KMS-11 (cell line): Measurements from ENCODE around the gene KRT79.

Experiments used
- H2AFZ ChIP-seq: fragments of 200-600 bp; sonication (generic); 2 replicates; pipeline ENCODE4 v1.6.1; 2016; ENCODE audit warnings: antibody characterized with exemption, mixed run types, low read depth
- H3K27ac ChIP-seq: fragments of 200-600 bp; sonication (generic); 2 replicates; pipeline ENCODE4 v1.6.1; 2016; ENCODE audit warnings: mild to moderate bottlenecking, mixed run types
- H3K27me3 ChIP-seq: fragments of 200-600 bp; sonication (generic); 2 replicates; pipeline ENCODE4 v1.6.1; 2017; ENCODE audit warnings: mild to moderate bottlenecking, low read depth, mixed run types, moderate library complexity; ENCODE audit not compliant: insufficient read depth
- H3K36me3 ChIP-seq: fragments of 200-600 bp; sonication (generic); 2 replicates; pipeline ENCODE4 v1.6.1; 2017; ENCODE audit warnings: mild to moderate bottlenecking, mixed run types; ENCODE audit not compliant: insufficient read depth
- H3K4me1 ChIP-seq: fragments of 200-600 bp; sonication (generic); 2 replicates; pipeline ENCODE4 v1.6.1; 2016; ENCODE audit warnings: mild to moderate bottlenecking, low read depth, mixed run types; ENCODE audit not compliant: poor library complexity, severe bottlenecking
- H3K4me2 ChIP-seq: fragments of 200-600 bp; sonication (generic); 2 replicates; pipeline ENCODE4 v1.7.0; 2016; ENCODE audit warnings: mild to moderate bottlenecking, mixed run types
- H3K4me3 ChIP-seq: fragments of 200-600 bp; sonication (generic); IDR thresholded peaks from 2 replicates; pipeline ENCODE4 v1.6.1; 2017; ENCODE audit warnings: low read depth, low read length, mixed read lengths; ENCODE audit not compliant: insufficient read depth
- H3K79me2 ChIP-seq: fragments of 200-600 bp; sonication (generic); 2 replicates; pipeline ENCODE4 v1.6.1; 2016; ENCODE audit warnings: low read depth, mixed run types; ENCODE audit not compliant: insufficient read depth
- H3K9ac ChIP-seq: fragments of 200-600 bp; sonication (generic); 2 replicates; pipeline ENCODE4 v1.6.1; 2016; ENCODE audit warnings: mild to moderate bottlenecking, mixed run types
- H4K20me1 ChIP-seq: fragments of 200-600 bp; sonication (generic); 2 replicates; pipeline ENCODE4 v1.6.1; 2016; ENCODE audit warnings: mild to moderate bottlenecking, mixed run types; ENCODE audit not compliant: insufficient read depth
- TF ChIP-seq, protein P1 (sequence below): fragments of 200-600 bp; sonication (generic); conservative IDR thresholded peaks from 2 replicates; pipeline ENCODE4 v1.6.1; 2017; ENCODE audit warnings: low read depth, mild to moderate bottlenecking, antibody characterized with exemption, low read length, moderate library complexity, mixed read lengths

The KRT79 gene

DNA sequence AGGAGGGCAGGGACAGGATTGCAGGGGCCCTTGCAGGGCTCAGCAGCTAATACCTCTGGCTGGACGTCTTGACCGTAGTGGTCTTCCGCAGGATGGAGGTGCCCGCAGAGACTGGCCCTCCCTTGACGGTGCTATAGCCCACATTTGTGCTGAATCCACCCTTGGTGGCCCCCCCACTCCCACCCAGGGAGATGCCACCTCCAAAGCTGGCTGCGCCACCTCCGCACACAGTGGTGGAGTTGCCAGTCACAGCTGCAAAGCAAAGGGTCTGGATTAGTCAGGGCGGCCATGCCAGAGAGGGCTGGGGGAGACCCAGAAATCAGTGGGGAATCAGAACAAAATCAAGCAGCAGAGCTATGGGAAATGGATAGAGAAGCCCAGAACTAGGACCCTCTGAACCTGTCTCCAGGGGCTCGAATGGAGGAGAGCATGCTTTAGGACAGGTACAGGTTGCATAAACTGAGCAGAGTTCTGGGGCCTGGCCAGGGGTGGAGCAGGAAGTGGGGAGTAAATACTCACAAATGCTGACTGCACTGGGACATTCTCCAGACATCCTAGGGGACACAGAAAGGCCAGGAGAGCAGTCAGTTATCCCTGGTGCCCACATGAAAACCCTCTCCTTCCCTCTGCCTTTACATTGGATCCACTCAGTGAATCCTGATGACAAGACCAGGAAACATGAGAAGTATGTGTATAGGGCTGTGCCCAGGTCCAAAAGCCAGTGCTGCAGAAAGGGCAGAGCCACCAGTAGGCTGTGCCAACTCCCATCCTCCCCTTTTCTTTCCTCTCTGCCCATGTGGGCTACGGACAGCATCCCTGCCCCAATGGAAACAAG is 12.1 kb downstream of the KRT79 start:
- H3K36me3 ChIP-seq: no peaks in the 10 kb centered on the region
- no peaks in the 10 kb centered on the region for H3K79me2 ChIP-seq
- peaks cover 52% of the 10 kb centered on the region for H3K27me3 ChIP-seq
- H2AFZ ChIP-seq: no peak overlapping the region
- TF ChIP-seq, protein P1, sequence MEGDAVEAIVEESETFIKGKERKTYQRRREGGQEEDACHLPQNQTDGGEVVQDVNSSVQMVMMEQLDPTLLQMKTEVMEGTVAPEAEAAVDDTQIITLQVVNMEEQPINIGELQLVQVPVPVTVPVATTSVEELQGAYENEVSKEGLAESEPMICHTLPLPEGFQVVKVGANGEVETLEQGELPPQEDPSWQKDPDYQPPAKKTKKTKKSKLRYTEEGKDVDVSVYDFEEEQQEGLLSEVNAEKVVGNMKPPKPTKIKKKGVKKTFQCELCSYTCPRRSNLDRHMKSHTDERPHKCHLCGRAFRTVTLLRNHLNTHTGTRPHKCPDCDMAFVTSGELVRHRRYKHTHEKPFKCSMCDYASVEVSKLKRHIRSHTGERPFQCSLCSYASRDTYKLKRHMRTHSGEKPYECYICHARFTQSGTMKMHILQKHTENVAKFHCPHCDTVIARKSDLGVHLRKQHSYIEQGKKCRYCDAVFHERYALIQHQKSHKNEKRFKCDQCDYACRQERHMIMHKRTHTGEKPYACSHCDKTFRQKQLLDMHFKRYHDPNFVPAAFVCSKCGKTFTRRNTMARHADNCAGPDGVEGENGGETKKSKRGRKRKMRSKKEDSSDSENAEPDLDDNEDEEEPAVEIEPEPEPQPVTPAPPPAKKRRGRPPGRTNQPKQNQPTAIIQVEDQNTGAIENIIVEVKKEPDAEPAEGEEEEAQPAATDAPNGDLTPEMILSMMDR: no peak
- H4K20me1 ChIP-seq: no peaks in the 10 kb centered on the region
- no peak overlapping the region for H3K27ac ChIP-seq
- no peak overlapping the region for H3K4me3 ChIP-seq
- H3K4me1 ChIP-seq: no peaks in the 10 kb centered on the region
- no peak overlapping the region for H3K4me2 ChIP-seq
- H3K9ac ChIP-seq: no peak overlapping the region

DNA sequence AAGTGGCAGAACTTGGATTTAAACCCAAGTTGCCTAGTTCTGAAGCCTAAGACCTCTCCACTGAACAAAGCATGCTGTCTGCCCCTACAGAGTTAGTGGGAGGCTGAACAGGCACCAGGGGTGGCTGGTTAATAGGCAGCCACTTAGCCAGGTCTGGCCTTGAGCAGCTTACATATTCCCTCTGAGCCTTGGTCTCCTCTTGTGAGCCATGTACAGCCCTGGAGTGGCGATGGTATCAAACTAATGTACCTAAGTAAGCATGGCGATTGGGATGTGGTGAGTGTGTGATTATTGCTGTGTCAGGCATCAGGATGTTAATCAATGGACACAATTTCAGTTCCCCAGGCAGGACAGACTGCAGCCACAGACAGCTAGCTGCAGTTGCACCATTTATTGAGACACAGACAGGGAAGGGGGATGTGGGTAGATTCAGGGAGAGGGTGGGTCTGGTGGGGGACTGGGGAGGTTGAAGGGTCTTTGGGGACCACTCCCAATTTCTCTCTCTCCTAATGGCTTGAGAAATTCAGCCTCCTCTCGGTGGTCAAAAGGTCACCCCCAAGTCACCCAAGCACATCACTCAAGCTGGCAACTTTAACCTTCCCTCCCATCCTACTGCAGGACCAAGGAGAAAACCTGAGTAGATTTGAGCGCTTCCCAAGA is 12.9 kb downstream of the KRT79 start:
- Histone ChIP-seq H2AFZ (no peak overlapping the region), H3K36me3 (no peaks in the 10 kb centered on the region), H3K9ac (no peak overlapping the region), H3K4me1 (no peaks in the 10 kb centered on the region), H4K20me1 (no peaks in the 10 kb centered on the region), H3K4me2 (no peak overlapping the region), H3K27ac (no peak overlapping the region), H3K4me3 (no peak overlapping the region), H3K27me3 (peaks cover 51% of the 10 kb centered on the region), H3K79me2 (no peaks in the 10 kb centered on the region)
- TF ChIP-seq, protein P1: no peak

DNA sequence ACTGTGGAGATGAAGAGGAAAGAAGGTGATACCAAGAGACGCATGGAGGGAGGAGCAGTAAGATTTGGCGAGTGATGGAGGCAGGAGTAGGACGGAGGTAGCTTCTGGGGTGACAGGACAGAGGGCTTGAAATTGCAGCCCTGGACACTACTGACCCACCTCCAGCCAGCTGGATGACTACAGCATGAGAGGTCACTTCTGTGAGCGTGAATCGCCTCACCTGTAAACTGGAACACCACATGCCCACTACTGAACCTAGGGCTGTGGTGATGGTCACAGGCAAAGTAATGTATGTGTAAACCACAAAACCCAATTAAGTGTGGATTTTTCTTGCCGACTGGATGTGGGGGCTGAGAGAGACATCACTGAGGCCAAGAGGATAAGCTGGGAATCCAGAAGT is 13.6 kb downstream of the KRT79 start:
- no peak overlapping the region for H3K27ac ChIP-seq
- H3K79me2 ChIP-seq: no peaks in the 10 kb centered on the region
- no peaks in the 10 kb centered on the region for H4K20me1 ChIP-seq
- H3K4me1 ChIP-seq: no peaks in the 10 kb centered on the region
- H2AFZ ChIP-seq: no peak overlapping the region
- no peak overlapping the region for H3K4me3 ChIP-seq
- H3K36me3 ChIP-seq: no peaks in the 10 kb centered on the region
- peaks cover 56% of the 10 kb centered on the region for H3K27me3 ChIP-seq
- H3K9ac ChIP-seq: no peak overlapping the region
- TF ChIP-seq, protein P1: no peak
- H3K4me2 ChIP-seq: no peak overlapping the region

DNA sequence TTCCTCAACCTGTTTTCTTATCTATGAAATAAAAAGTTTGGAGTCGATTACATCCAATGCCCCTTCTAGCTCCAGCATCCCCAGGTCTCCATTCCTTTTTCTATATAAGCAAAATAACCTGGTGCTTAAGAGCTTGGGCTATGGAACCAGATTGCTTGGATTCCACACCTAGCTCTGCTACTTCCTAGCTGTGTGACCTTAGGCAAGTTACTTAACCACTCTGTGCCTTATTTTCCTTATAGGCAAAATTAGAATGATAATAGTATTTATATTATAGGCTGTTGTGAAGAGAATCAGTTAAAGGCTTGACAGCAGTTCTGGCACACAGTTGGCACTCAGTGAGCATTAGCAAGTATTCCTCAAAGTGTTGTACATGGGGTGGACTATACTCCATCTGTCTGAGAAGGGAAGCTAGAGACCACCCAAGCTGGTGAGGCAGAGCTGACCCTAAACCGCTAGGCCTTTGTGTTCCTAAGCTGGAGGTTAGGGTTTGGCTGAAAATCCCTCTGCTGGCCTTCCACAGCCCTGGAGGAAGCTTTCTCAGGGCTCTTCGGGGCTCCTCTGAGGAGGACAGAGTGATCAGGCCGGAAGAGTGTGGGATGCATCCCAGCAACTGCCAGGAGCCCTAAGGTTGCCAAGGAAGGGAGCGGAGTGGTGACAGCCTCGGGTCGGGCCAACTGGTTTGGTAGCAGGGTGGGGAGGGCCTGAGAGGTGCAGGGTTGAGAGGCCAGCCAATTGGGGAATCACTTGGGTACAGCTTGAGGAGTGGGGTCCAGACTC is 14.2 kb downstream of the KRT79 start:
- Histone ChIP-seq H3K4me2 (no peak overlapping the region), H3K9ac (no peak overlapping the region), H3K27me3 (peaks cover 57% of the 10 kb centered on the region), H3K79me2 (no peaks in the 10 kb centered on the region), H3K4me3 (no peak overlapping the region), H2AFZ (no peak overlapping the region), H3K4me1 (no peaks in the 10 kb centered on the region), H3K36me3 (no peaks in the 10 kb centered on the region), H3K27ac (no peak overlapping the region), H4K20me1 (no peaks in the 10 kb centered on the region)
- TF ChIP-seq, protein P1: no peak
